ENCODE data around the gene LRRC41. TPM values are rescaled to one million over a fixed set of nuclear protein-coding genes. Genes with fewer than 3 reads are reported as not detected.
"Not testable (repeated sequence)": the region's sequence is repeated elsewhere in the genome, so short reads cannot be mapped to it uniquely, and the experiment has no call there.

LRRC41 gene
- total and polyA plus RNA-seq, 2 donors (not counting 1 experiment from before 2014, with no cell fraction given), result 20.1 to 39.0 TPM

DNA sequence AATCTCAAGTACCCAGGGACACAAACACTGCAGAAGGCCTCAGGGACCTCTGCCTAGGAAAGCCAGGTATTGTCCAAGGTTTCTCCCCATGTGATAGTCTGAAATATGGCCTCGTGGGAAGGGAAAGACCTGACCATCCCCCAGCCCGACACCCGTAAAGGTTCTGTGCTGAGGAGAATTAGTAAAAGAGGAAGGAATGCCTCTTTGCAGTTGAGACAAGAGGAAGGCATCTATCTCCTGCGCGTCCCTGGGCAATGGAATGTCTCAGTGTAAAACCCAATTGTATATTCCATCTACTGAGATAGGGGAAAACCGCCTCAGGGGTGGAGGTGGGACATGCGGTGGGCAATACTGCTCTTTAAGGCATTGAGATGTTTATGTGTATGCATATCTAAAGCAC is 26.4 kb upstream of the LRRC41 start:
- DNase-seq; H3K4me3 ChIP-seq (ENCODE audit: control extremely low read depth in 1 of 5, extremely low read depth in 1 of 5, insufficient read depth in 1 of 5, low read depth in 2 of 5, low read length in 4 of 5); H4K20me1 ChIP-seq (ENCODE audit: control insufficient read depth, insufficient read depth, low read length, poor library complexity, severe bottlenecking); intact Hi-C loops (cut with micrococcal nuclease); POLR2A ChIA-PET; H3K79me2 ChIP-seq (ENCODE audit: control insufficient read depth, insufficient read depth, low read length); H3K27me3 Mint-ChIP-seq; H3K27me3 ChIP-seq (replicated peaks in 1 of 4; ENCODE audit: control extremely low read depth in 1 of 4, control insufficient read depth in 3 of 4, insufficient read depth in 4 of 4, low read length in 3 of 4); H3K27ac ChIP-seq (ENCODE audit: low read length in 2 of 2); H3K9ac ChIP-seq (ENCODE audit: low read length); H2AFZ ChIP-seq (ENCODE audit: insufficient read depth, low read depth, low read length, poor library complexity, severe bottlenecking); H3K9me3 Mint-ChIP-seq (ENCODE audit: insufficient read depth); ATAC-seq (ENCODE audit: low read depth); H3K36me3 ChIP-seq (replicated peaks in 1 of 2; ENCODE audit: control extremely low read depth in 1 of 2, control insufficient read depth in 1 of 2, extremely low read depth in 1 of 2, insufficient read depth in 2 of 2, low read length in 1 of 2); H3K4me2 ChIP-seq (replicated peaks; ENCODE audit: low read depth, low read length, poor library complexity, severe bottlenecking): not testable (repeated sequence)
- H3K4me1 ChIP-seq (ENCODE audit: control insufficient read depth in 2 of 2, insufficient read depth in 2 of 2, low read length in 2 of 2), result peaks cover 22 to 34% of the 10 kb centered on the region in 2 donors
- no CpG with 5 or more reads among the region's 7 CpGs for WGBS (ENCODE audit: insufficient coverage)
- Mint-ChIP-seq H3K27ac (peak overlapping the region; percentile 78), H3K4me1 (peaks cover 50% of the 10 kb centered on the region), H3K4me3 (peak overlapping the region; percentile 55)
- CTCF ChIA-PET, result interaction anchor here (3.0 kb wide), 1 partner anchor 18 kb away, joined by 15 read pairs; no protein-coding TSS in a partner anchor
- H3K9me3 ChIP-seq (ENCODE audit: control extremely low read depth in 1 of 3, control insufficient read depth in 2 of 3, insufficient read depth in 1 of 3, low read length in 2 of 3), result peaks cover 0 to 11% (median 0%) of the 10 kb centered on the region in 3 donors

DNA sequence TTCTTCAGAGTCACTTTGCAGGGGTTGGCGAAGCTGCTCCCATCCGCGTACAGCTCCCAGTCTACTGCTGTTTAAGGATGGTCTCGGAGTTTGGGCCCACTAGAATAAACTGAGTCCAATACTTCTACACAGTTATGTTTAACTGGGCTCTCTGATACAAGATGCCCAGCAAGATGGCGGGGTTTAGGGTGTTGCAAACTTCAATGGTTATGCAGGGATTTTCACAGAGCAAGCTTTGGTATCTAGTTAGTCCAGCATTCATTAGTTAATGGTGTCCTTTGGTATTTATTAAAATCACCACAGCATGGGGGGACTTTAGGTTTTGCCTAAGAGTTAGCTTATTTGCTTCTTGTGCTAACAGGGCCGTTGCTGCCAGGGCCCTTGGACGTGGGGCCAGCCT is 24.8 kb upstream of the LRRC41 start:
- H4K20me1 ChIP-seq (ENCODE audit: control insufficient read depth, insufficient read depth, low read length, poor library complexity, severe bottlenecking); H3K4me2 ChIP-seq (replicated peaks; ENCODE audit: low read depth, low read length, poor library complexity, severe bottlenecking); H3K27me3 ChIP-seq (replicated peaks in 1 of 4; ENCODE audit: control extremely low read depth in 1 of 4, control insufficient read depth in 3 of 4, insufficient read depth in 4 of 4, low read length in 3 of 4); intact Hi-C loops (cut with micrococcal nuclease); DNase-seq; H3K27ac ChIP-seq (ENCODE audit: low read length in 2 of 2); H3K27ac Mint-ChIP-seq; H3K4me3 Mint-ChIP-seq; H3K27me3 Mint-ChIP-seq; POLR2A ChIA-PET; H3K9ac ChIP-seq (ENCODE audit: low read length); H3K4me3 ChIP-seq (ENCODE audit: control extremely low read depth in 1 of 5, extremely low read depth in 1 of 5, insufficient read depth in 1 of 5, low read depth in 2 of 5, low read length in 4 of 5); ATAC-seq (ENCODE audit: low read depth); H3K9me3 Mint-ChIP-seq (ENCODE audit: insufficient read depth); H3K36me3 ChIP-seq (replicated peaks in 1 of 2; ENCODE audit: control extremely low read depth in 1 of 2, control insufficient read depth in 1 of 2, extremely low read depth in 1 of 2, insufficient read depth in 2 of 2, low read length in 1 of 2); H3K79me2 ChIP-seq (ENCODE audit: control insufficient read depth, insufficient read depth, low read length); H2AFZ ChIP-seq (ENCODE audit: insufficient read depth, low read depth, low read length, poor library complexity, severe bottlenecking): not testable (repeated sequence)
- WGBS (ENCODE audit: insufficient coverage), result 100% methylated on average over 4 of the region's 7 CpGs
- H3K4me1 Mint-ChIP-seq, result peaks cover 42% of the 10 kb centered on the region
- CTCF ChIA-PET, result interaction anchor here (1.7 to 3.0 kb wide), 3 partner anchors 14 to 25 kb away, joined by 4 to 15 read pairs (median 6); no protein-coding TSS in a partner anchor
- Histone ChIP-seq H3K9me3 (ENCODE audit: control extremely low read depth in 1 of 3, control insufficient read depth in 2 of 3, insufficient read depth in 1 of 3, low read length in 2 of 3) (peaks cover 0 to 15% (median 0%) of the 10 kb centered on the region in 3 donors), H3K4me1 (ENCODE audit: control insufficient read depth in 2 of 2, insufficient read depth in 2 of 2, low read length in 2 of 2) (peaks cover 16 to 23% of the 10 kb centered on the region in 2 donors)

DNA sequence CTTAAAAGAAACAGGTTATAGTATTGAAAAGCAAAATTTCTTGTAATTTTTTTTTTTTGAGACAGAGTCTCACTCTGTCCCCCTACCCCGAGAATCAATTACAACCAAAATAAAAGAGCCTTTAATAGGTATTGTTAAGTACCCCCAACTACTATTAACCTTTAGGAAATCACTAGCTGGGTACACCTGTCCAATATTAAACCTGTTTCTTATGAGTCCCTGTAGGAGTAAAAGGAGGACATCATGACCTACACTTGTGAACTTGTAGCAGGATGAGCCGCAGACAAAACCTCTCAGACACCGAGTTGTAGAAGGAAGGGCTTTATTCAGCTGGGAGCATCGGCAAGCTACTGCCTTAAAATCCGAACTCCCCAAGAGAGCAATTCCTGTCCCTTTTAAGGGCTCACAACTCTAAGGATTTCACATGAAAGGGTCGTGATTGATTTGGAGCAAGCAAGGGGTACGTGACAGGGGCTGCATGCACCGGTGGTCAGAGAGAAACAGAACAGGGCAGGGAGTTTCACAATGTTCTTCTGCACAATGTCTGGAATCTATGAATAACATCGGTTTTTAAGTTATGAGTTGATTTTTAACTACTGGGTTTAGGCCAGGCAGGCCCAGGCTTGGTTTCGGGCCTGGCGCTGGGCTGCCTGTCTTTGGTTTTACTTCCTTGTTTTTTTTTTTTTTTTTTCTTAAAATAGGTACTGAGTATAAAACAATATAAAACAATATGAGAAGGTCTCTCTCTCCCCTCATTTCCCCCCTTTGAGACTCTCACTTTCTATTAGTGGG is 22.1 kb upstream of the LRRC41 start:
- Histone ChIP-seq H3K27ac (ENCODE audit: low read length in 2 of 2) (peak overlapping the region; percentile 59 to 80), H3K9ac (ENCODE audit: low read length) (peak overlapping the region; percentile 16), H2AFZ (ENCODE audit: insufficient read depth, low read depth, low read length, poor library complexity, severe bottlenecking) (peak overlapping the region; percentile 46), H3K9me3 (ENCODE audit: control extremely low read depth in 1 of 3, control insufficient read depth in 2 of 3, insufficient read depth in 1 of 3, low read length in 2 of 3) (peaks cover 0 to 15% (median 0%) of the 10 kb centered on the region in 3 donors)
- DNase-seq, result peak; percentile 48
- H3K4me3 Mint-ChIP-seq, result peak overlapping the region; percentile 42
- intact Hi-C loops (cut with micrococcal nuclease); H3K79me2 ChIP-seq (ENCODE audit: control insufficient read depth, insufficient read depth, low read length); CTCF ChIA-PET; ATAC-seq (ENCODE audit: low read depth); H3K4me1 ChIP-seq (ENCODE audit: control insufficient read depth in 2 of 2, insufficient read depth in 2 of 2, low read length in 2 of 2); H3K4me2 ChIP-seq (replicated peaks; ENCODE audit: low read depth, low read length, poor library complexity, severe bottlenecking); H4K20me1 ChIP-seq (ENCODE audit: control insufficient read depth, insufficient read depth, low read length, poor library complexity, severe bottlenecking); H3K27me3 Mint-ChIP-seq; H3K36me3 ChIP-seq (replicated peaks in 1 of 2; ENCODE audit: control extremely low read depth in 1 of 2, control insufficient read depth in 1 of 2, extremely low read depth in 1 of 2, insufficient read depth in 2 of 2, low read length in 1 of 2); H3K27me3 ChIP-seq (replicated peaks in 1 of 4; ENCODE audit: control extremely low read depth in 1 of 4, control insufficient read depth in 3 of 4, insufficient read depth in 4 of 4, low read length in 3 of 4); H3K9me3 Mint-ChIP-seq (ENCODE audit: insufficient read depth); POLR2A ChIA-PET; H3K4me3 ChIP-seq (ENCODE audit: control extremely low read depth in 1 of 5, extremely low read depth in 1 of 5, insufficient read depth in 1 of 5, low read depth in 2 of 5, low read length in 4 of 5): not testable (repeated sequence)
- H3K4me1 Mint-ChIP-seq, result peaks cover 30% of the 10 kb centered on the region
- peak overlapping the region; percentile 90 for H3K27ac Mint-ChIP-seq
- 100% methylated on average over 1 of the region's 11 CpGs for WGBS (ENCODE audit: insufficient coverage)

DNA sequence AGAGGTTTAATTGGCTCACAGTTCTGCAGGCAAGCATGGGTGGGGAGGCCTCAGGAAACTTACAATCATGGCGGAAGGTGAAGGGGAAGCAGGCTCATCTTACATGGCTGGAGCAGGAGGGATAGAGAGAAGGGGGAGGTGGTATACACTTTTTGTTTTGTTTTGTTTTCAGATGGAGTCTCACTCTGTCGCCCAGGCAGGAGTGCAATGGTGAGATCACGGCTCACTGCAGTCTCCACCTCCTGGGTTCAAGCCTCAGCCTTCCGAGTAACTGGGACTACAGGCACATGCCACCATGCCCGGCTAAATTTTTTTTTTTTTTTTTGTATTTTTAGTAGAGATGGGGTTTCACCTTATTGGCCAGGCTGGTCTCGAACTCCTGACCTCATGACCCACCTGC is 18.8 kb upstream of the LRRC41 start:
- CTCF ChIA-PET, result interaction anchor here (0.6 kb wide), 1 partner anchor 11 kb away, joined by 3 read pairs; no protein-coding TSS in a partner anchor

More for the DNA sequence above, 18.8 kb upstream of the LRRC41 start:
- POLR2A ChIA-PET; H3K4me2 ChIP-seq (replicated peaks; ENCODE audit: low read depth, low read length, poor library complexity, severe bottlenecking); H3K79me2 ChIP-seq (ENCODE audit: control insufficient read depth, insufficient read depth, low read length); H3K4me3 Mint-ChIP-seq; DNase-seq; intact Hi-C loops (cut with micrococcal nuclease); H3K27me3 Mint-ChIP-seq; H3K4me1 ChIP-seq (ENCODE audit: control insufficient read depth in 2 of 2, insufficient read depth in 2 of 2, low read length in 2 of 2); H3K9ac ChIP-seq (ENCODE audit: low read length); H3K4me3 ChIP-seq (ENCODE audit: control extremely low read depth in 1 of 5, extremely low read depth in 1 of 5, insufficient read depth in 1 of 5, low read depth in 2 of 5, low read length in 4 of 5); ATAC-seq (ENCODE audit: low read depth); H4K20me1 ChIP-seq (ENCODE audit: control insufficient read depth, insufficient read depth, low read length, poor library complexity, severe bottlenecking); H3K27ac ChIP-seq (ENCODE audit: low read length in 2 of 2); H3K27me3 ChIP-seq (replicated peaks in 1 of 4; ENCODE audit: control extremely low read depth in 1 of 4, control insufficient read depth in 3 of 4, insufficient read depth in 4 of 4, low read length in 3 of 4); H3K27ac Mint-ChIP-seq; H3K36me3 ChIP-seq (replicated peaks in 1 of 2; ENCODE audit: control extremely low read depth in 1 of 2, control insufficient read depth in 1 of 2, extremely low read depth in 1 of 2, insufficient read depth in 2 of 2, low read length in 1 of 2); H2AFZ ChIP-seq (ENCODE audit: insufficient read depth, low read depth, low read length, poor library complexity, severe bottlenecking); H3K9me3 Mint-ChIP-seq (ENCODE audit: insufficient read depth): not testable (repeated sequence)
- WGBS (ENCODE audit: insufficient coverage), result 91% methylated on average over 3 of the region's 6 CpGs
- H3K4me1 Mint-ChIP-seq, result peaks cover 27% of the 10 kb centered on the region
- peaks cover 0 to 15% (median 0%) of the 10 kb centered on the region in 3 donors for H3K9me3 ChIP-seq (ENCODE audit: control extremely low read depth in 1 of 3, control insufficient read depth in 2 of 3, insufficient read depth in 1 of 3, low read length in 2 of 3)

Measured in B cell (primary cell).